A673 (cell line): ENCODE results near the gene LSR.

Experiments
- CTCF ChIP-seq: fragments of 300-800, 200-600 bp; sonication (generic); conservative IDR thresholded peaks from 2 replicates; pipeline ENCODE4 v1.5.1; 2017; ENCODE audit warnings: low read depth, mild to moderate bottlenecking, antibody characterized with exemption, low read length, moderate library complexity, mixed read lengths
- EZH2 ChIP-seq: fragments of 200-600 bp; sonication (generic); IDR thresholded peaks from 2 replicates; pipeline ENCODE4 v1.6.1; 2017; ENCODE audit warnings: borderline replicate concordance, low read depth, mild to moderate bottlenecking, mixed read lengths, antibody characterized with exemption, low read length; ENCODE audit not compliant: poor library complexity, severe bottlenecking

- TF ChIP-seq EZH2 = no peak
- peak; percentile 55 for TF ChIP-seq CTCF
Measured at GRCh38 chr19:35306473-35307246, 57.9 kb downstream of the LSR start.
